A673 (cell line): Measurements from ENCODE around the gene CDC42EP1. TPM values are rescaled to one million over a fixed set of nuclear protein-coding genes. Genes with fewer than 3 reads are reported as not detected.

Experiments used
- BruUV-seq: library from RNA; stranded (reverse); fragments of 400-500 nt; replicated peaks from 2 replicates; lab custom pipeline; 2021; lab: Mats Ljungman, UMichigan
- CTCF ChIA-PET: fragments of 300-600 bp; sonication (Branson Sonifier 250); formaldehyde crosslinking; loops from one replicate; lab custom pipeline; 2022; ENCODE audit warnings: antibody characterized with exemption; lab: Charles Lee
- POLR2A ChIA-PET: fragments of 300-600 bp; sonication (Branson Sonifier 250); formaldehyde crosslinking; loops from one replicate; lab custom pipeline; 2022; ENCODE audit warnings: antibody characterized with exemption; ENCODE audit not compliant: low non-redundant PET; lab: Charles Lee
- DNase-seq: peaks from one replicate; pipeline ENCODE4 v3.0.0-alpha.2; 2015; ENCODE audit warnings: low spot score
- H3K27ac ChIP-seq: fragments of 200-600 bp; sonication (generic); 2 replicates; pipeline ENCODE4 v1.5.1; 2016; ENCODE audit warnings: mixed run types, low read depth, mild to moderate bottlenecking, mixed read lengths, antibody characterized with exemption, low read length; ENCODE audit not compliant: poor library complexity, severe bottlenecking
- H3K27me3 ChIP-seq: fragments of 200-600 bp; sonication (generic); replicated peaks from 2 replicates; pipeline ENCODE4 v1.6.1; 2017; ENCODE audit warnings: mixed run types, low read depth, mild to moderate bottlenecking, mixed read lengths, antibody characterized with exemption, low read length; ENCODE audit not compliant: insufficient read depth, poor library complexity
- H3K36me3 ChIP-seq: fragments of 200-600 bp; sonication (generic); 2 replicates; pipeline ENCODE4 v1.6.1; 2016; ENCODE audit warnings: mixed run types, mild to moderate bottlenecking, mixed read lengths, antibody characterized with exemption, low read length; ENCODE audit not compliant: insufficient read depth, poor library complexity, severe bottlenecking
- H3K4me1 ChIP-seq: fragments of 200-600 bp; sonication (generic); 2 replicates; pipeline ENCODE4 v1.6.1; 2017; ENCODE audit warnings: mixed run types, mild to moderate bottlenecking, mixed read lengths, antibody characterized with exemption, low read length; ENCODE audit not compliant: insufficient read depth, poor library complexity, severe bottlenecking
- H3K4me3 ChIP-seq: fragments of 200-600 bp; sonication (generic); 2 replicates; pipeline ENCODE4 v1.5.1; 2016; ENCODE audit warnings: low read depth, mixed run types, mild to moderate bottlenecking, mixed read lengths, low read length; ENCODE audit not compliant: poor library complexity, severe bottlenecking
- H3K9me3 ChIP-seq: fragments of 200-600 bp; sonication (generic); 2 replicates; pipeline ENCODE4 v1.6.1; 2016; ENCODE audit warnings: mixed run types, low read depth, mild to moderate bottlenecking, mixed read lengths, antibody characterized with exemption, low read length; ENCODE audit not compliant: poor library complexity, severe bottlenecking
- EZH2 ChIP-seq: fragments of 200-600 bp; sonication (generic); IDR thresholded peaks from 2 replicates; pipeline ENCODE4 v1.6.1; 2017; ENCODE audit warnings: borderline replicate concordance, low read depth, mild to moderate bottlenecking, mixed read lengths, antibody characterized with exemption, low read length; ENCODE audit not compliant: poor library complexity, severe bottlenecking
- intact Hi-C: fragments of 100-400 bp; cut with micrococcal nuclease; formaldehyde crosslinking; loops from one replicate; pipeline ENCODE4 v1.10.0; 2022; ENCODE audit not compliant: unreplicated experiment
- total RNA-seq: library from RNA; stranded (reverse); gene quantifications from 2 replicates; pipeline ENCODE4 v1.2.3, GENCODE V29; 2021
- TF ChIP-seq, protein P1 (sequence below): fragments of 300-800, 200-600 bp; sonication (generic); conservative IDR thresholded peaks from 2 replicates; pipeline ENCODE4 v1.5.1; 2017; ENCODE audit warnings: low read depth, mild to moderate bottlenecking, antibody characterized with exemption, low read length, moderate library complexity, mixed read lengths

CDC42EP1 gene
- total RNA-seq, 1 experiment from 2014 or later, result 1.1 TPM

DNA sequence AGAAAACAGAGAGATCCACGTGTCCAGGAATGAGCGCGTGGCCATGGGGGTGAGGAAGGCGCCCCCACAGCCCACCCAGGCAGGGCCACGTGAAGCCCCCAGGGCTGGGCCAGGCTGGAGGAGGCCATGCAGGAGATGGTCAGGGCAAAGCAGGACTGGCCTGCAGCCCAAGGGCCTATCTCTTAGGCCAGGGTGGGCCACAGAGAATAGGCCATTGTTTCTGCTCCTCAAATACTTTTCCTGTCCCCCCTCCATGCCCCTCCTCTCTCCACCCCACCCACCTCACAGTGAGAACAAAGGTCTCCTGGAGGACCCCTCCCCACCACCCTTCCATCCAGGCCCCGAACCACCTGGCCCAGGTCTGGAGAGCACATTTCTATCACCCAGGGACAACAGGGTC is 8.3 kb upstream of the CDC42EP1 start:
- no peaks in the 10 kb centered on the region for H3K9me3 ChIP-seq
- intact Hi-C loops, result no loop called here
- TF ChIP-seq, protein P1, sequence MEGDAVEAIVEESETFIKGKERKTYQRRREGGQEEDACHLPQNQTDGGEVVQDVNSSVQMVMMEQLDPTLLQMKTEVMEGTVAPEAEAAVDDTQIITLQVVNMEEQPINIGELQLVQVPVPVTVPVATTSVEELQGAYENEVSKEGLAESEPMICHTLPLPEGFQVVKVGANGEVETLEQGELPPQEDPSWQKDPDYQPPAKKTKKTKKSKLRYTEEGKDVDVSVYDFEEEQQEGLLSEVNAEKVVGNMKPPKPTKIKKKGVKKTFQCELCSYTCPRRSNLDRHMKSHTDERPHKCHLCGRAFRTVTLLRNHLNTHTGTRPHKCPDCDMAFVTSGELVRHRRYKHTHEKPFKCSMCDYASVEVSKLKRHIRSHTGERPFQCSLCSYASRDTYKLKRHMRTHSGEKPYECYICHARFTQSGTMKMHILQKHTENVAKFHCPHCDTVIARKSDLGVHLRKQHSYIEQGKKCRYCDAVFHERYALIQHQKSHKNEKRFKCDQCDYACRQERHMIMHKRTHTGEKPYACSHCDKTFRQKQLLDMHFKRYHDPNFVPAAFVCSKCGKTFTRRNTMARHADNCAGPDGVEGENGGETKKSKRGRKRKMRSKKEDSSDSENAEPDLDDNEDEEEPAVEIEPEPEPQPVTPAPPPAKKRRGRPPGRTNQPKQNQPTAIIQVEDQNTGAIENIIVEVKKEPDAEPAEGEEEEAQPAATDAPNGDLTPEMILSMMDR, result no peak
- no peak for TF ChIP-seq EZH2
- no peak overlapping the region for H3K27ac ChIP-seq
- no peaks in the 10 kb centered on the region for H3K36me3 ChIP-seq
- ChIA-PET CTCF (no interaction called here), POLR2A (no interaction called here)
- H3K27me3 ChIP-seq, result no peaks in the 10 kb centered on the region
- no TSS peak for BruUV-seq
- DNase-seq, result no peak
- no peaks in the 10 kb centered on the region for H3K4me1 ChIP-seq
- H3K4me3 ChIP-seq, result no peak overlapping the region

DNA sequence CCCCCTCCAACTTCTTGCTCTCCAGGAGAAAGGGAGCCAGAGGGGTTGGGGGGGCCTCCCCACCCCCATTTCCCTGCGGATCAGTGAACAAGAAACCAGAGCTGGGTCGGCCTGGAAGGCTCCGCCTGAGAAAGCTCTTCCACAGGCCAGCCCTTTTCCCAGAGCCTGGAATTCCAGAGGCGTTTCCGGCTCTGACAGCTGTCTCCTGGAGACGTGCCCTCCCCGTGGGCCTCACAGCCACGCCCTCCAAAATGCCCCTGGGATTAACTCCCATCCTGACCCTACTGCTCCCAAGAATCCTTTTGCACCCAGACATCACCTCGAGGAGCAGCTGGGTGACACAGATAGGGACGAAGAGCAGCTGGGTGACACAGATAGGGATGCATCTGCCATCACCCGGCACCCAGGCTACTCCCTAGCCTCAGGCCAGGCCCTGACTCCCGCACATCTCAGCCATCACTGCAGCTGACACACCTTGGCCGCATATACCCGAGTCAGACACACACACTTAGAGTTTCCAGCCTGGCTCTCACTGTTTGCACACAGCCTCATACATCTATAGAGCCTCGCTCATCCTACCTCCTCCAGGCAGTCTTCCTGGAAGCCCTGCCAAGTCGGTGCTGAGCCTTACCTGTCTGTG is 7.6 kb upstream of the CDC42EP1 start:
- TF ChIP-seq, protein P1, result no peak
- no peak for TF ChIP-seq EZH2
- H3K9me3 ChIP-seq, result no peaks in the 10 kb centered on the region
- no peaks in the 10 kb centered on the region for H3K27me3 ChIP-seq
- no TSS peak for BruUV-seq
- no peaks in the 10 kb centered on the region for H3K36me3 ChIP-seq
- ChIA-PET CTCF (no interaction called here), POLR2A (no interaction called here)
- DNase-seq, result no peak
- intact Hi-C loops, result no loop called here
- H3K4me3 ChIP-seq, result no peak overlapping the region
- no peak overlapping the region for H3K27ac ChIP-seq
- no peaks in the 10 kb centered on the region for H3K4me1 ChIP-seq

DNA sequence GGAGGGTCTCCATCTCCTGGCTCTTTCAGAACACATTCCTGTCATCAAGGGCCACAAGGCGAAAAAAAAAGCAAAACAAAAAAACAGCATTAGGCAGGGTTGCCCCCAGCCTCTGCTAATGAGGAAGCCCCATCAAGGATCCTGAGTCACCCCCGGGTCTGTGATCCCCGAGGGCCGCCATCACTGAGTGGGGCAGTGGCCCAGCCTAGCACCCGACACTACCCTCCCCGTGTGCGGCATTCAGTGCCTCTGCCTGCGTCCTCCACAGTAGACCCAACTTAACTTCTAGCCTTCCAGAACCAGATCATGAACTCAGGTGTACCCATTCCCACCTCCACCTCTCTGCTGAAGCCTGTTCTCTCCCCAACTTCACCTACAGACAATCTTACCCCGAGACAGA is 6.6 kb upstream of the CDC42EP1 start:
- DNase-seq, result no peak
- no peaks in the 10 kb centered on the region for H3K27me3 ChIP-seq
- H3K36me3 ChIP-seq, result no peaks in the 10 kb centered on the region
- intact Hi-C loops, result no loop called here
- no peak overlapping the region for H3K27ac ChIP-seq
- CTCF ChIA-PET, result interaction anchor here (0.6 kb wide), 1 partner anchor 207 kb away, joined by 4 read pairs; no protein-coding TSS in a partner anchor
- POLR2A ChIA-PET, result no interaction called here
- TF ChIP-seq EZH2, result no peak
- TF ChIP-seq, protein P1, result no peak
- H3K4me1 ChIP-seq, result no peaks in the 10 kb centered on the region
- no TSS peak for BruUV-seq
- H3K4me3 ChIP-seq, result no peak overlapping the region
- no peaks in the 10 kb centered on the region for H3K9me3 ChIP-seq
